ENCODE measurements around the gene CLMP.

CLMP gene

GRCh38 chr11:123195188-123196059 is at the start of gene CLMP:
TSS of gene CLMP (minus strand) at chr11:123195248. CDS start at chr11:123194940, 308 bp downstream.
- in situ Hi-C loops (cut with MboI; ENCODE audit: low sequenced_read_pairs) = no loop called here

DNA sequence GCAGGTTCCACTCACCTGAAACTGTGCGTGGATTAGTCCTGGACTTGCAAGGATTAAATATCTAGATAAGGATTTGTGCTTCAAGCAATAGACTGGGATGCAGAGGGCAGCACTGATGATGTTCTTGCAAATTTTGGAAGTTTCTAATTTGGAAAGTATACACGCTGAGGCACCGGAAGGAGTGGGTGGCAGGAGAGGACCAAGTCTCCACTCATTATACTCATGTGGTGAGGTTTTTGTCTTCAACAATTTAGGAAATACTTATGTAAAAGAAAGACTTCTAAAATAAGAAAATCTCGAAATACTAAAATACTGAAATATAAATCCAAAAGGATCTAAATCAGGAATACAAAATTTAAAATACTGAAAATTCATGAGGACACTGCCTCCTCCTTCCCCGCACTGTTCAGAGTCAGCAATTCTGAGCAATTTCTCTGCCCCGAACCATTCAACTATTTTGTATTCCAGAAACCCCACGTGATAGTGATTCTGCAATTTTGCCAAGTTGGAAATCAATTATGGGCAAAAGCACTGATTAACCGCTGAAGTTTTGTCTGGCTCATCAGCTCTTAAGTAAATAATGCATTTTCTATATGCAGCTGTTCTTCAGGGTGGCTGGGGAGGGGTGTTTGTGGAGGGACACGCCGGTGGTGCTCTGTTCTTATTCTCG is 47.0 kb upstream of the CLMP start:
- in situ Hi-C loops (cut with MboI; ENCODE audit: low sequenced_read_pairs) = no loop called here

- in situ Hi-C loops (cut with MboI; ENCODE audit: low sequenced_read_pairs) = no loop called here
Measured at GRCh38 chr11:123241294-123241693, 46.2 kb upstream of the CLMP start.

- in situ Hi-C loops (cut with MboI; ENCODE audit: low sequenced_read_pairs) = no loop called here
Measured at GRCh38 chr11:123239191-123240150, 44.4 kb upstream of the CLMP start.

DNA sequence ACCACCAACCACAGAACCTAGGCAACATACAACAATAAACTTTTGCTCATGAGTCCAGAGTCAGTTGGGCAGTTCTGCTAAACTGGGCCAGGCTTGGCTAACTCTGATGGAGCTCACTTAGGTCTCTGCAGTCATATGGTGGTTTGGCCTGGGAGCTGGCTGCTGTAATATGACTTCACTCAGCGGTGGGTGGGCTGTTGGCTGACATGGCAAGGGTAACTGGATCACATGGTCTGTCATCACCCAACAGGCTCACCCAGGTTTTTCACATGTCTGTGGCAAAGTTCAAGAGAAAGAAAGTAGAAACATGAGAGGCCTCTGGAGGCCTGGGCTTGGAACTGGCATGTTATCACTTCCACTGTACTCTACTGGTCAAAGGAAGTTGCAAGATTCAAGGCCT is 43.2 kb upstream of the CLMP start:
- in situ Hi-C loops (cut with MboI; ENCODE audit: low sequenced_read_pairs) = no loop called here

DNA sequence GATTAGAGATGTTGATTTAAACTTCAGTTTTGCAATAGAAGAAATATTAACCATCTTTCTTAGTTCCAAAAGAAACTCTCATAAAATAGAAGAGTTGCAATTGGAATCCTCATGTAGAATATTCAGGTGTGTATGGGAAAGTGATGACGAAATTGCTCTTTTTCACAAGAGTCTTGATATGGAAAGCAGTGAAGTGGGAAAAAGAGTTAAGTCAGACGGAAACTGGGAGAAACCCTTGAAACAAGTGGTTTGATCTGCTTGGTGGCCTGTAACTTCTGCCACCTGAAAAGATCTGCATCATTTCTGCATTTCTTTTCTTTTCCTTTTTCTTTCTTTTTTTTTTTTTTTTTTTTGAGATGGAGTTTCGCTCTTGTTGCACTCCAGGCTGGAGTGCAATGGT is 41.8 kb upstream of the CLMP start:
- in situ Hi-C loops (cut with MboI; ENCODE audit: low sequenced_read_pairs) = no loop called here

- in situ Hi-C loops (cut with MboI; ENCODE audit: low sequenced_read_pairs) = no loop called here
Measured at GRCh38 chr11:123235656-123236261, 40.7 kb upstream of the CLMP start.

DNA sequence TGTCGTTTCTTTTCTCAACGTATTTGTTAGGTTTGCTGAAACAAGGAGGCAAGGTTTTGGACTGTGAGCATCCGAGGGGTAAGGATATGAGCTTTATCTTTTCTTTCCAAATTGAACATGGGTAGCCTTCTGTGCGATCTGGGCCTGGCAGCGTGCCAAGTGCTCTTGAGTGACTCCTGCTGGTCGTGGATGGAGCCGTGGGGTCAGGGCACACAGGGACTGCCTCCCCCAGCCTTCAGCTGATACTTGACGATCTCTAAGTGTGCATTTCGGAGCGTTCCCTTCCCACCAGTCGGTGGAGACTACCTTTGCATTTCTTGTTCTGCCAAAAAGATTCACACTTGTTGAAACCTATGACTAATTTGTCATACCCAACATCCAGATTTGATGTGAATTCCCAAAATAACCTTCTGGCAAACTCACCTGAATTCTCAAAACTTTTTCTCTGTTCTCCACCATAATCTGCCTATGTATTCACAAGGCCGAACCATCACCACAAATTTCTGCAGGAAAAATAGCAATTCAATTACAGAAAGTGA is 40.1 kb upstream of the CLMP start:
- in situ Hi-C loops (cut with MboI; ENCODE audit: low sequenced_read_pairs) = no loop called here

- in situ Hi-C loops (cut with MboI; ENCODE audit: low sequenced_read_pairs) = no loop called here
Measured at GRCh38 chr11:123233975-123234334, 38.9 kb upstream of the CLMP start.

DNA sequence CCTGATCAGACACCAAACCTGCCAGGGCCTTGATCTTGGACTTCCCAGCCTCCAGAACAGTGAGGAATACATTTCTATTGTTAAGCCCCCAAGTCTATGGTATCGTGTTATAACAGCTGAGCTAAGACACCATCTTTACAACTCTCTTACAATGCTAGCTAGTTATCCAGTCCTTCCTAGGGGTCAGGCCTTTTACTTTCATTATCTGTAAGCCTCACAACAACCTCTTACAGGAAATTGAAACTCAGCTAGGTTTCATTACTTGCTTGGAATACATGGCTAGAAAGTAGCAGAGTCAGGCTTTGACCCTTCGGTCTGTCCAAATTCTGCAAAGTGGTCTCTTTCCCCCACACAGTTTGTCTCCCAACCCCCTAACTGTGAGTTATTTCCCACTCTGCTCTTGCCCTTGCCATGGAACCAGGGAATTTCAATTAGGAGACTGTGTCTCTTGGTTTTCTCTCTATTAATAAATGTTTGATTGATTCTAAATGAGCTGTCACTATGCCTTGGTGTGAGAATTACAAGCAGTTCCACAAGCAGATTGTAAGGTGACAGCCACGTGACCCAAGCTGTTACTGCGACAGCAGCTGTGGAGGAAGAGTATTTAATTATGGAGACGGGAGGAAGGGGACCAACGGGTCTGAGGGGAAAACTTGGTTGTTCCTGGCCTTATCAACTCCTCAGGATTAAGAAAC is 38.4 kb upstream of the CLMP start:
- in situ Hi-C loops (cut with MboI; ENCODE audit: low sequenced_read_pairs) = no loop called here

DNA sequence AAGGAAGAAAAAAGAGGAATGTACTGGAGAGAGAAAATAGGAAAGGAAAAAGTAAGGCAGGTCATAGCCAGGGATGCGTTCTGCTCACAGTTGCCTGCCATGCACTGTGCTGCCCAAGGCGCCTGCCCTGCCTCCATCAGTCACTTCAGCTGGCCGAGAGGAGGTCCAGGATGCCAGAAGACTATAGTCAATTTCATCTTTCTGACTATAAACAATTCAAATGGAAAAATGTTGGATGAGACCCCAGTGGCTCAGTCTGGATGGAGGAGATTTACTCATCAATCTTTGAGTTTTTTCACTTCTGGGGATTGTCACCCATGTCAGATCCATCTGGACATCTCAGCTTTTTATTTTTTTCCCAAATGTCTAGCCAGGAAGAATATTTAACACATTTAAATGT is 36.7 kb upstream of the CLMP start:
- in situ Hi-C loops (cut with MboI; ENCODE audit: low sequenced_read_pairs) = no loop called here

DNA sequence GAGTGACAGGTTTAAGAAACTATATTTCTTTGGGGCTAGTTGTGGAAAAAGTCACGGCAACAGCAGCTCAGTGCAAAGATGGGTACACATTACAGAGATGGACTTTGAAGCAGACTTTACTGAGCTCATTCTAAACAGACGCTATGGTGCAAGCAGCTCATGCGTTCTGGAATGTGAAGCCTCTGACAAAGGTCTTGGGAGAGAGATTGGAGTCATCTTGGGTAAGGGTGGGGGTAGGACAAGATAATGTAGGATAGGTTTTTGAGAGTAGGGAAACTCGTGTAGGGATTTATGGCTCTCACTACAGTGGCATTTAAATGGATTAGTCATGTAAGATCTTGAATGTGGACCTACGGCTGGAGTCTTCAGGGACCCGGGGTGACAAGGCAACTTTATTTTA is 36.2 kb upstream of the CLMP start:
- in situ Hi-C loops (cut with MboI; ENCODE audit: low sequenced_read_pairs) = no loop called here

DNA sequence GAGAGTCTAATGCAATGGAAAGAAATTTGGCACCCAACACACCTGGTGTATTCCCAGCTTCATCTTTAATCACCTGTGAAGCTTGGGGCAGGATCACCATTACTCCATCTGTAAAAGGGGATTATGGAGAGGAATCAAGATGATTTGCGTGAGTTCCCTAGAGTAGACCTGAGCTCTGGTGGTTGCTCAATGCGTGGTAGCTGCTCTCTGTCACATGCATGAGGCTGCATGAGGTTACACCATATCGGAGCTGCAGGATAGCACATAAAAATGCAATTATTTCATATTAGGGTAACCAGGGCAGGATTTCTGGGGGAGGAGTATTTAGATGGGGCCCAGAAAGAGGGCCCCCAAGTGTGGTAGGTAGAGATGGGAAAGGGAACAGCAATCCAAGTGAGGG is 35.3 kb upstream of the CLMP start:
- in situ Hi-C loops (cut with MboI; ENCODE audit: low sequenced_read_pairs) = no loop called here

GRCh38 chr11:123228496-123229163 is 33.6 kb upstream of the CLMP start:
- in situ Hi-C loops (cut with MboI; ENCODE audit: low sequenced_read_pairs) = no loop called here

GRCh38 chr11:123227763-123228495 is 32.9 kb upstream of the CLMP start:
- in situ Hi-C loops (cut with MboI; ENCODE audit: low sequenced_read_pairs) = no loop called here

GRCh38 chr11:123221584-123221983 is 26.5 kb upstream of the CLMP start:
- in situ Hi-C loops (cut with MboI; ENCODE audit: low sequenced_read_pairs) = no loop called here

GRCh38 chr11:123221096-123221561 is 26.1 kb upstream of the CLMP start:
- in situ Hi-C loops (cut with MboI; ENCODE audit: low sequenced_read_pairs) = no loop called here

- in situ Hi-C loops (cut with MboI; ENCODE audit: low sequenced_read_pairs) = no loop called here
Measured at GRCh38 chr11:123219066-123219690, 24.1 kb upstream of the CLMP start.

All from HL-60/S4 treated with retinoic acid at 250 ng/mL for 4 days and 3 days (cell line).